Endothelial cell of umbilical vein (primary cell): ENCODE measurements around the gene CTSC. TPM values are rescaled to one million over a fixed set of nuclear protein-coding genes. Genes with fewer than 3 reads are reported as not detected.

Source experiments
- BruUV-seq: library from RNA; stranded (reverse); fragments of 400-500 nt; replicated peaks from 2 replicates; lab custom pipeline; 2021; lab: Mats Ljungman, UMichigan
- CTCF ChIA-PET: fragments of 300-600, 350-600 bp; sonication (Branson Sonifier 250); formaldehyde crosslinking; loops from one replicate; lab custom pipeline; 2021; ENCODE audit warnings: antibody characterized with exemption, inconsistent platforms; lab: Charles Lee
- POLR2A ChIA-PET: fragments of 300-600, 350-600 bp; sonication (Branson Sonifier 250); formaldehyde crosslinking; loops from one replicate; lab custom pipeline; 2021; ENCODE audit warnings: antibody characterized with exemption, inconsistent platforms; lab: Charles Lee
- DNase-seq: peaks from one replicate; pipeline ENCODE4 v3.0.0-alpha.2; 2011; ENCODE audit warnings: low read depth, low spot score
- FAIRE-seq: peaks from 2 replicates; lab custom pipeline; 2011; peaks lifted over from hg19 to GRCh38; lab: Jason Lieb, UNC
- H2AFZ ChIP-seq: 2 replicates; pipeline ENCODE4 v1.6.0; 2012; ENCODE audit warnings: low read depth, low read length, control low read depth, inconsistent platforms
- H3K27ac ChIP-seq: 2 replicates; pipeline ENCODE4 v1.5.1; 2011; ENCODE audit warnings: low read depth, mild to moderate bottlenecking, control low read depth, low read length, moderate library complexity; ENCODE audit not compliant: insufficient read depth
- H3K27me3 ChIP-seq, 2 experiments: 2 replicates each; pipeline versions ENCODE4 v1.6.0 to v1.6.1; 2011; ENCODE audit warnings: low read length in 2 of 2, mixed read lengths in 1 of 2; ENCODE audit not compliant: control insufficient read depth in 2 of 2, insufficient read depth in 2 of 2
- H3K36me3 ChIP-seq, 2 experiments: 2 replicates in 1 of 2; 3 replicates in 1 of 2; pipeline ENCODE4 v1.5.1; 2011; ENCODE audit warnings: low read length in 2 of 2, mild to moderate bottlenecking in 1 of 2, moderate library complexity in 1 of 2; ENCODE audit not compliant: control insufficient read depth in 2 of 2, insufficient read depth in 2 of 2; ENCODE audit errors: extremely low read depth in 1 of 2
- H3K4me1 ChIP-seq: 3 replicates; pipeline ENCODE4 v1.5.1; 2011; ENCODE audit warnings: mild to moderate bottlenecking, low read length; ENCODE audit not compliant: control insufficient read depth, insufficient read depth; ENCODE audit errors: extremely low read depth
- H3K4me2 ChIP-seq: 2 replicates; pipeline ENCODE4 v1.6.1; 2011; ENCODE audit warnings: low read length, control low read depth, mixed read lengths; ENCODE audit not compliant: insufficient read depth
- H3K4me3 ChIP-seq, 3 experiments: fragments of 200-600 bp in 1 of 3; sonication (generic), shearing (Covaris generic) in 1 of 3; replicated peaks in 1 of 3; 2 replicates each; pipeline ENCODE4 v1.5.1; 2011 to 2016; ENCODE audit warnings: control low read depth in 3 of 3, low read length in 3 of 3, mild to moderate bottlenecking in 2 of 3, inconsistent platforms in 1 of 3, low read depth in 1 of 3, moderate library complexity in 1 of 3; ENCODE audit not compliant: insufficient read depth in 1 of 3
- H3K79me2 ChIP-seq: 2 replicates; pipeline ENCODE4 v1.6.0; 2012; ENCODE audit warnings: low read length, inconsistent platforms; ENCODE audit not compliant: control insufficient read depth, insufficient read depth
- H3K9ac ChIP-seq: replicated peaks from 2 replicates; pipeline ENCODE3; 2011; ENCODE audit warnings: low read length, control low read depth; ENCODE audit not compliant: insufficient read depth; ENCODE audit errors: extremely low read depth
- H3K9me1 ChIP-seq: replicated peaks from 3 replicates; pipeline ENCODE4 v1.6.0; 2011; ENCODE audit warnings: mild to moderate bottlenecking, low read length; ENCODE audit not compliant: control insufficient read depth, insufficient read depth; ENCODE audit errors: extremely low read depth
- H3K9me3 ChIP-seq: replicated peaks from 2 replicates; pipeline ENCODE4 v1.5.1; 2012; ENCODE audit warnings: low read length, inconsistent platforms; ENCODE audit not compliant: control insufficient read depth, insufficient read depth
- H4K20me1 ChIP-seq: replicated peaks from 2 replicates; pipeline ENCODE3; 2011; ENCODE audit warnings: mild to moderate bottlenecking, low read length; ENCODE audit not compliant: control insufficient read depth, insufficient read depth; ENCODE audit errors: extremely low read depth
- CTCF ChIP-seq, 2 donors: IDR thresholded peaks; 1 replicate in 1 of 2; 2 replicates in 1 of 2; pipeline ENCODE4 v1.5.1; 2011; ENCODE audit warnings: low read length in 2 of 2, mild to moderate bottlenecking in 2 of 2, moderate library complexity in 2 of 2, control low read depth in 1 of 2, inconsistent platforms in 1 of 2, low read depth in 1 of 2; ENCODE audit not compliant: insufficient read depth in 1 of 2; ENCODE audit errors: extremely low read depth in 1 of 2
- EZH2 ChIP-seq: IDR thresholded peaks from 2 replicates; pipeline ENCODE4 v1.6.1; 2012; ENCODE audit warnings: borderline replicate concordance, low read depth, mild to moderate bottlenecking, moderate library complexity, low read length, inconsistent platforms; ENCODE audit not compliant: severe bottlenecking
- FOS ChIP-seq: IDR thresholded peaks from 2 replicates; pipeline ENCODE4 v1.6.1; 2011; ENCODE audit warnings: mild to moderate bottlenecking, low read length, moderate library complexity, borderline replicate concordance; ENCODE audit not compliant: insufficient read depth
- GATA2 ChIP-seq: IDR thresholded peaks from 2 replicates; pipeline ENCODE4 v1.7.0; 2011; ENCODE audit warnings: low read depth, mild to moderate bottlenecking, moderate library complexity, mixed read lengths, low read length; ENCODE audit not compliant: insufficient read length, insufficient read depth
- JUN ChIP-seq: IDR thresholded peaks from 2 replicates; pipeline ENCODE4 v1.6.1; 2011; ENCODE audit warnings: borderline replicate concordance, low read depth; ENCODE audit not compliant: insufficient read length, insufficient read depth
- MYC ChIP-seq: IDR thresholded peaks from one replicate; pipeline ENCODE4 v1.6.1; 2011; ENCODE audit warnings: mild to moderate bottlenecking, low read depth, low read length
- POLR2A ChIP-seq: IDR thresholded peaks from 2 replicates; pipeline ENCODE4 v1.6.1; 2012; ENCODE audit warnings: low read depth, mild to moderate bottlenecking, control low read depth, low read length
- POLR2AphosphoS5 ChIP-seq: IDR thresholded peaks from 2 replicates; pipeline ENCODE4 v1.6.1; 2012; ENCODE audit warnings: low read depth, mild to moderate bottlenecking, control low read depth, low read length, moderate library complexity; ENCODE audit not compliant: insufficient read depth
- dilution Hi-C: fragments of 300-500 bp; cut with MboI; formaldehyde crosslinking; loops from one replicate; pipeline ENCODE4 v1.15.0; 2019; ENCODE audit warnings: low sequenced_read_pairs; ENCODE audit not compliant: extremely low pct_ligation_motif_present
- intact Hi-C: fragments of 100-400 bp; cut with micrococcal nuclease; formaldehyde crosslinking; loops from one replicate; pipeline ENCODE4 v1.10.0; 2022
- polyA plus RNA-seq, 4 experiments: library from polyadenylated mRNA; depleted of rRNA in 3 of 4; stranded (reverse) in 3 of 4; unstranded in 1 of 4; fragments of >200 nt; gene quantifications; 2 replicates each; pipeline versions ENCODE4 v1.2.1 to v1.2.3, GENCODE V29; 2011 to 2012; ENCODE audit warnings: missing spikeins in 1 of 4
- total RNA-seq: library from RNA; stranded (reverse); gene quantifications from 2 replicates; pipeline ENCODE4 v1.2.3, GENCODE V29; 2021
- TF ChIP-seq, protein P1 (sequence below): IDR thresholded peaks from 2 replicates; pipeline ENCODE4 v1.6.1; 2011; ENCODE audit not compliant: insufficient read depth, insufficient read length

The CTSC gene
- total and polyA plus RNA-seq, 2 donors (not counting 3 experiments of a cell fraction or from before 2014, with no cell fraction given): 130 to 186 TPM

DNA sequence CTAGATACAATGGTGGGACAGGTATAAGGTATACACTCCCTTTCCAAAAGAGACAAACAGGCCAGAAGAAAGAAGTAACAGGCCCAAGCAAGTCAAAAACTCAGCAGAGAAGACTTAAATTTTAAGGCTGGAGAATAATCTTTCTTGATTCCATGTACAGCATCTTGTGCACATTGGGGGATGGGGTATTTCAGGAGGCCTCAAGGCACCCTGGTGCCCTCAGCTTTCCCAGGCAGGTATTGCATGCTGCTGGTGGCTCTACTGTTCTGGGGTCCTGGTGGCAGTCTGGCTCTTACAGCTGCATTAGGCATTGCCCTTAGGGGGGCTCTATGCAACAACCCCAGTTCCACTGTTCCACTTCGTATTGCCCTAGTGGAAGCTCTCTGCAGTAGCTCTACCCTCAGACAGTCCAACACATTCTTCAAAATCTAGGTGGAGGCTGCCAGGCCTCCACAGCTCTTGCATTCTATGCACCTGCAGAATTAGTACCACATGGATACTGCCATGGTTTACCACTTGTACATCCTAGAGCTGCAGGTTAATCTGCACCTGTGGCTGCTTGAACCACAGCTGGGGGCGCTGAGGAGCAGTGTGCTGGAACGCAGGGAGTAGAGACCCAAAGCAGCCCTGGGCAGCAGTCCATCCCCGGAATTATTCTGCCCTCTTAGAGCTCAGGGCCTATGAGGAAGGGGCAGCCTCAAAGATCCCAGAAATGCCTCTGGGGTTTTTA, 4.2 kb upstream of the CTSC start:
- Histone ChIP-seq H3K4me1 (peaks cover 7% of the 10 kb centered on the region), H3K36me3 (no peaks in the 10 kb centered on the region), H3K9me1 (no peaks in the 10 kb centered on the region), H3K4me2 (no peak overlapping the region), H4K20me1 (no peaks in the 10 kb centered on the region), H3K27me3 (no peaks in the 10 kb centered on the region), H3K9ac (no peak overlapping the region), H3K27ac (no peak overlapping the region), H3K9me3 (no peaks in the 10 kb centered on the region), H3K79me2 (peaks cover 8% of the 10 kb centered on the region), H2AFZ (no peak overlapping the region), H3K4me3 (no peak overlapping the region)
- FAIRE-seq (no peak), DNase-seq (no peak)
- no peak for TF ChIP-seq FOS
- TF ChIP-seq MYC: no peak
- no peak for TF ChIP-seq CTCF (IDR thresholded peaks at IDR 0.05; ENCODE audit: extremely low read depth in 1 of 2, insufficient read depth in 1 of 2, low read depth in 1 of 2, low read length in 2 of 2)
- TF ChIP-seq GATA2: no peak
- TF ChIP-seq POLR2A: no peak
- TF ChIP-seq, protein P1, sequence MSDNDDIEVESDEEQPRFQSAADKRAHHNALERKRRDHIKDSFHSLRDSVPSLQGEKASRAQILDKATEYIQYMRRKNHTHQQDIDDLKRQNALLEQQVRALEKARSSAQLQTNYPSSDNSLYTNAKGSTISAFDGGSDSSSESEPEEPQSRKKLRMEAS: no peak
- no peak for TF ChIP-seq POLR2AphosphoS5
- no peak for TF ChIP-seq JUN
- TF ChIP-seq EZH2: no peak
- ChIA-PET POLR2A (no interaction called here), CTCF (no interaction called here)
- no TSS peak for BruUV-seq
- dilution Hi-C loops: no loop called here
- intact Hi-C loops: no loop called here
